SK-N-SH (cell line): ENCODE results near the gene CPNE7. TPM values are rescaled to one million over a fixed set of nuclear protein-coding genes. Genes with fewer than 3 reads are reported as not detected.
A peak's percentile ranks its signal among the peaks of the same experiment; 100 is the strongest.

Experiments
- CTCF ChIA-PET: fragments of 300-600, 350-600 bp; formaldehyde crosslinking; extraction: SDS; loops from one replicate; lab custom pipeline; 2021; lab: Yijun Ruan, JAX
- POLR2A ChIA-PET: fragments of 350-600 bp; sonication (Branson Sonifier 250); formaldehyde crosslinking; extraction: SDS; loops from one replicate; lab custom pipeline; 2020; ENCODE audit warnings: antibody characterized with exemption, inconsistent platforms; lab: Yijun Ruan, JAX
- DNase-seq: peaks from one replicate; pipeline ENCODE4 v3.0.0; 2012
- H2AFZ ChIP-seq: fragments of 200-600 bp; sonication (generic); 2 replicates; pipeline ENCODE4 v1.8.1; 2016; ENCODE audit warnings: antibody characterized with exemption, mild to moderate bottlenecking, low read depth
- H3F3A ChIP-seq: fragments of 200-600 bp; sonication (generic); replicated peaks from 2 replicates; pipeline ENCODE3; 2016; ENCODE audit warnings: antibody characterized with exemption, mild to moderate bottlenecking; ENCODE audit not compliant: insufficient read depth
- H3K27ac ChIP-seq, 2 experiments: fragments of 200-500 bp in 1 of 2; fragments of 200-600 bp in 1 of 2; sonication (Bioruptor generic) in 1 of 2; sonication (generic), shearing (Covaris generic) in 1 of 2; 2 replicates each; pipeline versions ENCODE4 v1.5.1 to v1.6.1; 2014 to 2016; ENCODE audit warnings: low read depth in 2 of 2, inconsistent platforms in 1 of 2, low read length in 1 of 2, mild to moderate bottlenecking in 1 of 2, mixed read lengths in 1 of 2
- H3K27me3 ChIP-seq: fragments of 200-600 bp; sonication (generic), shearing (Covaris generic); 2 replicates; pipeline ENCODE4 v1.6.1; 2016; ENCODE audit warnings: mixed run types; ENCODE audit not compliant: insufficient read depth
- H3K36me3 ChIP-seq, 2 experiments: fragments of 200-500 bp in 1 of 2; fragments of 200-600 bp in 1 of 2; sonication (Bioruptor generic) in 1 of 2; sonication (generic) in 1 of 2; replicated peaks in 1 of 2; 2 replicates each; pipeline versions ENCODE3 to v1.5.1; 2014 to 2016; ENCODE audit warnings: low read length in 1 of 2, mild to moderate bottlenecking in 1 of 2; ENCODE audit not compliant: insufficient read depth in 2 of 2, control insufficient read depth in 1 of 2
- H3K4me1 ChIP-seq, 2 experiments: fragments of 200-500 bp in 1 of 2; fragments of 200-600 bp in 1 of 2; sonication (Bioruptor generic) in 1 of 2; sonication (generic), shearing (Covaris generic) in 1 of 2; 2 replicates each; pipeline versions ENCODE4 v1.5.1 to v1.6.1; 2014 to 2016; ENCODE audit warnings: low read depth in 1 of 2, low read length in 1 of 2, mixed run types in 1 of 2; ENCODE audit not compliant: insufficient read depth in 2 of 2, control insufficient read depth in 1 of 2
- H3K4me2 ChIP-seq: fragments of 200-600 bp; sonication (generic), shearing (Covaris generic); 2 replicates; pipeline ENCODE4 v1.6.1; 2017; ENCODE audit warnings: mixed run types
- H3K4me3 ChIP-seq, 2 experiments: fragments of 200-500 bp in 1 of 2; fragments of 200-600 bp in 1 of 2; sonication (Bioruptor generic) in 1 of 2; sonication (generic), shearing (Covaris generic) in 1 of 2; 2 replicates each; pipeline versions ENCODE4 v1.5.1 to v1.8.1; 2014 to 2016; ENCODE audit warnings: low read depth in 2 of 2, inconsistent platforms in 1 of 2, low read length in 1 of 2, mild to moderate bottlenecking in 1 of 2, mixed read lengths in 1 of 2, moderate library complexity in 1 of 2
- H3K79me2 ChIP-seq: fragments of 200-600 bp; sonication (generic); 2 replicates; pipeline ENCODE4 v1.8.1; 2017; ENCODE audit warnings: mild to moderate bottlenecking; ENCODE audit not compliant: insufficient read depth
- H3K9ac ChIP-seq: fragments of 200-600 bp; sonication (generic); 2 replicates; pipeline ENCODE4 v1.6.1; 2017; ENCODE audit warnings: mixed run types
- H3K9me2 ChIP-seq: fragments of 200-600 bp; sonication (generic); 2 replicates; pipeline ENCODE4 v1.6.1; 2017; ENCODE audit warnings: mixed run types
- H3K9me3 ChIP-seq: fragments of 200-600 bp; sonication (generic); 2 replicates; pipeline ENCODE4 v1.6.1; 2017; ENCODE audit warnings: mixed run types, mild to moderate bottlenecking, moderate library complexity
- H4K20me1 ChIP-seq: fragments of 200-600 bp; sonication (generic); 2 replicates; pipeline ENCODE4 v1.6.1; 2017; ENCODE audit warnings: mild to moderate bottlenecking, mixed run types; ENCODE audit not compliant: insufficient read depth
- CHD2 ChIP-seq: fragments of 150-350 bp; IDR thresholded peaks from 2 replicates; pipeline ENCODE4 v1.6.1; 2018; ENCODE audit warnings: low read length; ENCODE audit not compliant: partially characterized antibody
- CTCF ChIP-seq: fragments of 200-600 bp; sonication (generic); IDR thresholded peaks from 2 replicates; pipeline ENCODE4 v1.6.1; 2017; ENCODE audit warnings: antibody characterized with exemption, mild to moderate bottlenecking, moderate library complexity
- EP300 ChIP-seq, 2 experiments: IDR thresholded peaks; 2 replicates each; pipeline versions ENCODE4 v1.4.0 to v1.6.1; 2012; ENCODE audit warnings: borderline replicate concordance in 1 of 2, low read depth in 1 of 2, low read length in 1 of 2
- FOSL2 ChIP-seq: IDR thresholded peaks from 2 replicates; pipeline ENCODE4 v1.4.0; 2012; ENCODE audit warnings: low read depth, mild to moderate bottlenecking, moderate library complexity, borderline replicate concordance
- FOXJ3 ChIP-seq: sonication (generic); formaldehyde crosslinking; IDR thresholded peaks from 2 replicates; pipeline ENCODE4 v1.5.1; 2020; ENCODE audit warnings: mild to moderate bottlenecking, missing genetic modification reagents
- FOXM1 ChIP-seq: IDR thresholded peaks from 2 replicates; pipeline ENCODE4 v1.4.0; 2012; ENCODE audit warnings: low read depth, mild to moderate bottlenecking
- GABPA ChIP-seq: IDR thresholded peaks from 2 replicates; pipeline ENCODE4 v1.4.0; 2012; ENCODE audit warnings: low read depth, mild to moderate bottlenecking
- GATA2 ChIP-seq: sonication (generic); formaldehyde crosslinking; IDR thresholded peaks from 2 replicates; pipeline ENCODE4 v1.5.0; 2020; ENCODE audit warnings: mild to moderate bottlenecking, missing genetic modification reagents
- MEF2A ChIP-seq: IDR thresholded peaks from 2 replicates; pipeline ENCODE4 v1.4.0; 2012; ENCODE audit warnings: low read depth, borderline replicate concordance
- MXI1 ChIP-seq: IDR thresholded peaks from 2 replicates; pipeline ENCODE4 v1.6.1; 2012; ENCODE audit warnings: mild to moderate bottlenecking, low read depth, low read length, improper control_type of control experiment
- RAD21 ChIP-seq: IDR thresholded peaks from 2 replicates; pipeline ENCODE4 v1.6.1; 2012; ENCODE audit warnings: mild to moderate bottlenecking, low read length
- RXRA ChIP-seq: IDR thresholded peaks from 2 replicates; pipeline ENCODE4 v1.4.0; 2012; ENCODE audit warnings: low read depth, mild to moderate bottlenecking, borderline replicate concordance
- SIN3A ChIP-seq: IDR thresholded peaks from 2 replicates; pipeline ENCODE4 v1.6.1; 2012; ENCODE audit warnings: low read depth, mild to moderate bottlenecking, low read length, moderate library complexity, borderline replicate concordance
- TAF1 ChIP-seq: IDR thresholded peaks from 2 replicates; pipeline ENCODE4 v1.6.1; 2012; ENCODE audit warnings: low read depth, mild to moderate bottlenecking, low read length, moderate library complexity, borderline replicate concordance
- TCF12 ChIP-seq: IDR thresholded peaks from 2 replicates; pipeline ENCODE4 v1.4.0; 2012
- WGBS: methylation state at CpG from one replicate; pipeline ENCODE4 v1.1.6; 2017; ENCODE audit warnings: low lambda C conversion rate; 5-methylcytosine and 5-hydroxymethylcytosine counted together
- polyA plus RNA-seq, 3 experiments: library from polyadenylated mRNA; depleted of rRNA; stranded (reverse); fragments of >200 nt; gene quantifications; 2 replicates each; pipeline ENCODE4 v1.2.3, GENCODE V29; 2012

CPNE7 gene
- polyA plus RNA-seq, 1 of the 3 experiments (the other 2 are of a cell fraction) = 3.9 TPM

- Histone ChIP-seq H3K27me3 (no peaks in the 10 kb centered on the region), H2AFZ (no peak overlapping the region), H4K20me1 (no peaks in the 10 kb centered on the region), H3K79me2 (no peaks in the 10 kb centered on the region), H3K9me3 (no peaks in the 10 kb centered on the region), H3F3A (no peaks in the 10 kb centered on the region), H3K4me1 (peaks cover 0 to 16% of the 10 kb centered on the region in 2 experiments; a peak in 1 of 4 replicates), H3K4me2 (no peak overlapping the region), H3K4me3 (no peak overlapping the region), H3K36me3 (no peaks in the 10 kb centered on the region), H3K27ac (peak overlapping the region in 1 of 2 experiments; percentile 43; a peak in 2 of 4 replicates), H3K9me2 (no peaks in the 10 kb centered on the region), H3K9ac (no peak overlapping the region)
- TF ChIP-seq CHD2 (no peak), FOSL2 (no peak), TCF12 (no peak), GABPA (no peak), RAD21 (no peak), TAF1 (no peak), GATA2 (CRISPR knock-in tag) (no peak), FOXM1 (no peak), MEF2A (no peak), CTCF (no peak), EP300 (IDR thresholded peaks at IDR 0.05; ENCODE audit: borderline replicate concordance in 1 of 2, low read depth in 1 of 2, low read length in 1 of 2) (no peak), MXI1 (no peak), SIN3A (no peak), FOXJ3 (CRISPR knock-in tag) (no peak)
- 83% methylated on average over 8 of the region's 14 CpGs for WGBS
- ChIA-PET CTCF (no interaction called here), POLR2A (no interaction called here)
- DNase-seq = no peak
Observed at GRCh38 chr16:89572073-89572484, 3.5 kb upstream of the CPNE7 start.

DNA sequence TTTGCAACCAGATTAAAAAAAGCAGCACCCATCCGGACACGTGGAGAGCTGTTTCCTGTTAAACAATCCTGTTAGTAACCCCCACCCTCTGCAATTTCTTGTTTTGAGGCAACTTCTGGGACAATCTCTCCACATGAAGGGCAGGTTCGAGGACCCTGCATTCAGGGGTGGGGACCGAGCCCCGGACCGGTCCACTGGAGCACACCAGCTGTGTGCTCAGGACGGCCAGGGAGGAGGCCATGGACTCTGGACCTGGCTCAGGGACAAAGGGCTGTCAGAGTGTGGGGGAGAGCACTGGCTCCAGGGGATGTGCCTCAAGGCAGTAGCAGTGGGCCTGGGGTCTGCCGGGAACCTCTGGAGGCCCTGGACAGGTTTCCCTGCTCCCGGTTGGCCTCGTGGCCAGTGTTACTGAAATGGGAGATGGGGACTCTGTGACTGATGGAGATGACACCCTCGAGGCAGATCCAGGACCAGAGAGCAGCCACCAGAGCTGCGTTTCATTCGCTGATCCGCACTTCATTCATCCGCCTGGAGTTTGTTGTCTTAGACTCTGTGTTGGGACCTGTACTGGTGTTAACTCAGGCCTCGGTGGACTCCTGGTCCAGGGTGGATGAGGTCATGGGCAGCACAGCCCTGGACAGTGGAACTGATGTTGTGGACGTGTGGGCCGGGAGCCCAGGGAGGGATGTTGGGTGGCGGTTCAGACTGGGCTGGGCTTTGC is 2.9 kb upstream of the CPNE7 start:
- 84% methylated on average over 11 of the region's 19 CpGs for WGBS
- no peaks in the 10 kb centered on the region for H4K20me1 ChIP-seq
- POLR2A ChIA-PET = no interaction called here
- no peaks in the 10 kb centered on the region for H3K79me2 ChIP-seq
- H2AFZ ChIP-seq = no peak overlapping the region
- H3K36me3 ChIP-seq = no peaks in the 10 kb centered on the region
- no peaks in the 10 kb centered on the region for H3K9me3 ChIP-seq
- peak overlapping the region in 1 of 2 experiments; percentile 43; a peak in 2 of 4 replicates for H3K27ac ChIP-seq
- no peak overlapping the region for H3K4me3 ChIP-seq
- peaks cover 0 to 16% of the 10 kb centered on the region in 2 experiments; a peak in 1 of 4 replicates for H3K4me1 ChIP-seq
- DNase-seq = peak; percentile 51
- no peak overlapping the region for H3K9ac ChIP-seq
- no peaks in the 10 kb centered on the region for H3K9me2 ChIP-seq
- H3K4me2 ChIP-seq = no peak overlapping the region
- TF ChIP-seq RXRA = no peak
- TF ChIP-seq, all 33 proteins: peak for 0
- H3F3A ChIP-seq = no peaks in the 10 kb centered on the region
- CTCF ChIA-PET = no interaction called here
- no peaks in the 10 kb centered on the region for H3K27me3 ChIP-seq
